IPS DF 19.7 (cell line): Measurements from ENCODE around the gene ZFHX3.
"Not testable (repeated sequence)": the region's sequence is repeated elsewhere in the genome, so short reads cannot be mapped to it uniquely, and the experiment has no call there.

Source experiments
- DNase-seq: peaks from one replicate; pipeline ENCODE4 v3.0.0-alpha.2; 2013; ENCODE audit warnings: low read depth, low spot score

The ZFHX3 gene

GRCh38 chr16:73023752-73024570 is 24.0 kb downstream of the ZFHX3 start:
- DNase-seq = no peak

GRCh38 chr16:73023320-73023719 is 24.6 kb downstream of the ZFHX3 start:
- DNase-seq = no peak

DNA sequence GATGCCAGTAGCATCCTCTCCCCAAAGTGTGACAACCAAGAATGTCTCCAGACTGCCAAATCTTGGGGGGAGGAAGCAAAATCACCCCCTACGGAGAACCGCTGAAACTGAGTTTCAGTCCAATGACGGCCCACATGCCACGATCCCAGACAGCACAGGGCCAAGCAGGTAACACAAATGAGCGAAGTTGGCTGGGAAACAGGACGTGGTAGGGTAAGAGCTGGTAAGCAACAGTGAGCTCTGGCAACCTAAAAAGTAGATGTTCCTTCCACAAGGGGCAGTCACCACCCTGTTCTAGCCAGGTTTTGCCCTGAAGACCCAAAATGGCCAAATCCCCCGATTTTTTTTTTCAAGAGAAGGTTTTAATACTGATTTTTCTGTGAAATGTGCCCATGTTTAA is 25.4 kb downstream of the ZFHX3 start:
- no peak for DNase-seq

DNA sequence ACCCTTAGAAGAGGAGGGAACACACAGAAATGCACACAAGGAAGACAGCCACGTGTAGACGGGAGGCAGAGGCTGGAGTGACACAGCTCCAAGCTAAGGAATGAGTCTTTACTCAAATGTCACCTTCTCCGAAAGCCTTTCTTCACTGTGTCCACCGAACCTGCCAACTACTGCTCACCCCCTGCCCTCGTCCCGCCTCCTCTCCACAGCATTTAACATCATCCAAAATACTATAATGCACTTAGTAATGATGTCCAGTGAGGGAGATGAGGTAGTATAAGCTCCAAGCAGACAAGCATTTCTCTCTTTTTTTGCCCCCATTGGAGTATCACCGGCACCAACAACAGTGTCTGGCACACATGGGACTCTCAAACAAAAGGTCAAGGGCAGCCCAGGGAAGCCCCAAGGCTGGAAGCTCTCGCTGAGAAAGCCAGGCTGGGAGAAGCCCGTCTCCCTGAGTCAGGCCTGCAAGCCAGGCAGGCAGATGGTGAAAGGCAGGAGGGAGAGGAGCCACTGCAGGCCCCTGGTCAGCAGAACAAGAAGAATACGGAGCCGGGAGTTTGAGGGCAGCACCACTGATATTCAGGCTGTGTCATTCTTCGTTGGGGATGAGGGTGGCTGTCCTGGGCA is 25.9 kb downstream of the ZFHX3 start:
- DNase-seq = no peak

DNA sequence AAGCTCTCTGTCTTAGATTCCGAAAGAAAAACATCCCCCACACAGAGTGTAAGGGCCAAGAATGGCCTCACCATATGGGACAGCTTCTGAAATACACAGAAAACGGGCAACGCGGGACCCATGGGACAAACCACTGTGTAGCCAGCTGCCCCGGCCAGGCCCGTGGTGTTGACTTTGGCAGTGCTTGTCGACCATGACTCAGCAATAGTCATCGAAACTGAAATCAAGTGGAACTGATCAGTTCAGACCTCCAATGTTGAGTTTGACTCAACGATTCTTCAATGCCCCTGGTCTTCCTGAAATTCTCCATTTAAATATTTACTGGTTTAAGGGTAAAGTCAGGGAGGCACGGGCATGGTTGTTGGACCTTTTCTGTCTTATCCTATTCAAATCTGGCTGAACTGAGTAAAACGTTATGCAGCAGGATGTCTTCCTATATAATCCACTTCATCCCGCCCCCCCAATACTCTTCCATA is 27.5 kb downstream of the ZFHX3 start:
- no peak for DNase-seq

DNA sequence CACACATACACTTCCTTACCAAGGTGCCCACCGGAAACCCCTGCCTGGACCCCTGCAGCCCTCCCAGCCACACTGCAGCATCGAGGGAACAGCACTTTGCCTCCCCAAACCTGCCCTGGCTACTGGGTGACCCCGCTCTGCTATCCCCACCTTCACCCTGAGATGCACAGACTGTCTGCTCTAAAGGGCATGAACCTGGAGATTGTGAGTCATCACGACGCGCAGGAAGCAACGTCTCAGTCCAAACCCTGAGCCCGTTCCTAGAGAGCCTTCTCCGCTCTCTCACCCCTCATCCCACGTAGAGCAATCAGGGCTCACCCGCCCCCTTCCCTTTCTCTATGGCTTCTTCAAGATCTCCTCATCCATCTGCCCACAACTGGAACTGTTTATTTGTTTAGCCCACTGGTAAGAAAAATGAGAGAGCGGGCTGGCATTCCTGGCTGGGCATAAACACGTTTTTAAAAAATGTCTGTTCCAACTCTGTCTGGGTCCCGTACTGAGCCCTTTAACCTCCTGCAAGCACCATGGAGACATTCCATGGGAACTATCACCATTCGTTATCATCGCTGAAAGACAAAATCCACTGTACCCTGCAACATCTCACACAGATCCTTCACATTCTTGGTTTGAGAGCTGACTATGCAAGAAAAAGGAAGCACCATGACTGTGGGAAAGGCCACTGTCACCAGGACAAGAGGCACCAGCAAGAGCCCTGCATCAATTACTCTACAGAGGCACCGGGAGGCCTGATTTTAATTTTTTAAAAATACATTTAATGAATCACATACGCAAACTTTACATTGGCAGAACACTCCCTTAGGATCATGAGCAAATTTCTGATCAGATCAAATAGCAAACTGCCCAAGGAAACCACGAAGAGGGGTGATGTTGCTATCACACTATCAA is 28.2 kb downstream of the ZFHX3 start:
- no peak for DNase-seq

DNA sequence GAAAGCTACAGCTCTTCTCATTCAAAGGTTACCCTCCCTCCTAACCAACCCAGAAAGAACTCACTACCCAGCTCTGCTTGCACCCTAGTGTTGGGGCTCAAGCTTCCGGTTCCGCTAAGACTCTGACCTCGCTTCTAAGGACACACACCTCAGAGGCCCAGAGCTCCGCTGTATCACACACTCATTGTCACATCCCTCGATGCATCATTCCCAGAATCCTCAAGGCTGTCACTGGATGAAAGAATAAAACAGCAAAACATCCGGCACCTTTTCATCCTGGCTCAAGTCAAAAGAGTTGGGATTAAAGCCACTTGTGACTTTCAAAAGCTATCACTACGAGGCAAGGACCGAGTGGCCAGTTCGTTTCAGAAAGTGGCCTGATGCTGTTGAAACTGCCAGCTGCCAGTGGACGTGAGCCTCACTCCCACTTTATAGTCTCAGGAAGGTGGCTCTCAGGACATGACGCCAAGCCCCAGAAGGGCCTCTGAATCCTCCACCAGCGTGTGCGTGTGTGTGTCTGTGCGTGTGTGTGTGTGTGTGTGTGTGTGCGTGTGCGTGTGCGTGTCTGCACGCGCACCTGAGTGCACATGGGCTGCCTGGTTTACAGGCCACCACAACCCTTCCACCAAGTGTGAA is 29.0 kb downstream of the ZFHX3 start:
- DNase-seq = no peak

GRCh38 chr16:73017321-73017720 is 30.6 kb downstream of the ZFHX3 start:
- no peak for DNase-seq

DNA sequence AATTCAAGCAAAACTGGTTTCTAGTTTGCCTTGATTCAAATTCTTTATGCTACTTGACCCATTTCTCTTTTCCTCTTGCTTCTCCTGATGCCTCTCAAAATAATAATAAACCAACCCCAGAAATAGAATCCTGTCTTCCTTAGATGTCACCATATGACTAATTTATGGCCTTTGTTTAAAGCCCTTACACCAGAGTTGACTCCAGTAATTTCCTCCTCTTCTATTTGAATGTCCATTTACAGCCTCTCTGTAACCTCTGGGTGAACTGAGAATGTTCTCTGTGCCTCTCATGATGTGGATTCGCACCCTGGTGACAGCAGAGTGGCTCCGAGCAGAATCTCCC is 31.5 kb downstream of the ZFHX3 start:
- no peak for DNase-seq

GRCh38 chr16:73015612-73016487 is 32.1 kb downstream of the ZFHX3 start:
- DNase-seq = no peak

DNA sequence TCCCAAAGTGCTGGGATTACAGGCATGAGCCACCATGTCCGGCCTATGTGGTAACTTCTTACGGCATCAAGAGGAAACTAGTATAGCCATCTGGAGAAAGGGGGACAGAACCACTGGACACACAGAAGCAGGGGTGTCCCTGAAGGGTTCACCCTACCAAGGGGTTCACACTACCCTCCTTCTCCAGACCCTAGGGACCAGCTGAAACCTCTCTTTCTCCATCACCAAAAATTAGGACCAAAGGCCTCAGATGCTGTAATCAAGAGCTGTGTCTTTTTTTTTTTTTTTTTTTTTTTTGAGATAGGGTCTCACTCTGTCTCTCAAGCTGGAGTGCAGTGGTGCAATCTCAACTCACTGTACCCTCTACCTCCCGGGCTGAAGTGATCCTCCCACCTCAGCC is 33.2 kb downstream of the ZFHX3 start:
- no peak for DNase-seq

DNA sequence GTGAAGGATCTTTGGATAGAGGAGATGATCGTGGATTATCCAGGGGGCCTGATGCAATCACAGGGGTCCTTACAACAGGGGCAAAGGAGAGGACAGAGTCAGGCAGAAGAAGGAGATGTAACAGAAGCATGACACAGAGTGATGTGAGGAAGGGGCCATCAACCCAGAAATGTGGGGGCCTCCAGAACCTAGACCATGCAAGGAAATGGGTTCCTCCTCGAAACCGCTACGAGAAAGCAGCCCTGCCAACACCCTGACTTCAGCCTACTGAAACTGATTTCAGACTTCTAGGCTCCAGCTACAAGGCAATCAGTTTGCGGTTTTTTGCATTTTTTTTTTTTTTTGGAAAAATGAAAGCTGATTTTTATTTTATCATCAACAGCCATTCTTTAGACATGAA is 34.0 kb downstream of the ZFHX3 start:
- DNase-seq = no peak

DNA sequence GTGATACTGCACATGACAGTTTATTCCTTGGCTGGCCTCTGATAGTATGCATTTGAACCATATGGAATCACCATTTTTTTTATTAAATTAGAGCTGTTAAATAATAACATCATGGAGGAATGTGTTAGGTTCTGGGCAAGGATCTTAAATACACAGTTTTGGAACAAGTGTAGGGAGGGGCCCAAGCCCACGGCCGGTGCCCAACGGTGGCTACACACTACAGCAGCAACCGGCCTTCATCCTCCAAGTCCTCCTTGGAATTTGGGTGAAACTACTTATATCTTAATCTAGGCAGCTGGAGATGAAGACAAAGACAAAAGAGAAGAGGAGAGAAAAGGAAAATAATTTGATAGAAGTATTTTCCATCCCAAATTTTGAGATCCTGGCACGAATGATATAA is 35.6 kb downstream of the ZFHX3 start:
- DNase-seq = no peak

DNA sequence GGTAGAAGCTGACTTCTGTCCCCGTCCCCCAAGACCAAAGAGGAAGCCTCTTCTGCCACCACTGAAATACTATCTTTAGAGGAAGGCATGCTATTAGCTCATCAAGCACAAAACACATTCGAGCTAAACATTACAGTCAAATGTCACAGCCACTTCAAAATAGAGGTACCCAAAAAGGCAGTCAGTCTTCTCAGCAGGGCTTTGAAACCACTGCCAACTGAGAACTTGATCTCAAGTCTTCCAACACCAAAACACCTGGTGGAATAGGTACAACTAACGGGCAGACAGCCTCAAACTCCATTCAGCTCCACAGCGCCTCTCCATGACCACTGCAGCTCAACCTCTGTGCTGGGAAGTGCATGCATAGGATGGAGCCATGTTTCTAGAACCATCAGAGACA is 36.0 kb downstream of the ZFHX3 start:
- no peak for DNase-seq

DNA sequence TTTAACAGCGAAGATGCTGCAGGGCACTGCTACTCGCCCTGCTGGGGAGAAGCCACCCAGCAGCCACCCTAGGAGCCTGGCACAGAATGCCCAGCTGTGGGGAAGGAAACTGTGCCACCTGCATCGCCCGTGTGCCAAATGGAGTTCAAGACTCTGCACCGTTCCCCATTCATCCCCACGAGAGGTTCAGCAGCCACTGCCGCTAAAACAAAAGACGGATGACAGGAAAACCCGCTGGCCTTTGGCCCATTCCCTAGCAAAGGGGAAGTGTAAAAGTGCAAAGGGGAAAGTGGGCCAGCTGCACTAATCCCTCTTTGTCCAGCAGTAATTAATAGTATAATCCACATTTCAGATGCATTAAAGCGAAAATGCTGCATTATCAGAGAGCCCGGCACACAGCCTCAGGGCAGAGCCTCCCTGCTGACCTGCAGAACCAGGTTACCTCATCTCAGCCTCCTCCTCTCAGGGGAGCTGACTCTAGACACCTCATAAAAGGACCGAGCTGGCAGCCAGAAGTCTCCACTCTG is 37.7 kb downstream of the ZFHX3 start:
- no peak for DNase-seq

GRCh38 chr16:73009710-73010109 is 38.2 kb downstream of the ZFHX3 start:
- DNase-seq = not testable (repeated sequence)

GRCh38 chr16:73006026-73006425 is 41.9 kb downstream of the ZFHX3 start:
- no peak for DNase-seq

DNA sequence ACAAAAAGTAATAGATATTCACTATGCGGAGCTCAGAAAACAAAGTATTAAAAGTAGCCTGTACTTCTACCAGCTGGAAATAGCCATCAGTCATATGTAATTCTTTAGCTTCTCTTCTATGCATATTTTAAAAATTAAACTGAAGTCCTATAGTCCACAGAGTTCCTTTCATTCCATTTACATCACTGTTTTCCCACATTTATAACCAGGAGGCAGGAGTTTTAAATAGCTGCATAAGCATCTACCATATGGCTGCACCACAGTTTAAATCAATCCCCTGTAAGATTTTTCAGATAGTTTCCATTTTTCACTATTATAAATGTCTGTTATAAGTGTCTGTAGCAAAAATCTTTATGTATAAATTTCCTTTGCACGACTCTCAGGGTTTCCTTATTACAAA is 45.1 kb downstream of the ZFHX3 start:
- no peak for DNase-seq

DNA sequence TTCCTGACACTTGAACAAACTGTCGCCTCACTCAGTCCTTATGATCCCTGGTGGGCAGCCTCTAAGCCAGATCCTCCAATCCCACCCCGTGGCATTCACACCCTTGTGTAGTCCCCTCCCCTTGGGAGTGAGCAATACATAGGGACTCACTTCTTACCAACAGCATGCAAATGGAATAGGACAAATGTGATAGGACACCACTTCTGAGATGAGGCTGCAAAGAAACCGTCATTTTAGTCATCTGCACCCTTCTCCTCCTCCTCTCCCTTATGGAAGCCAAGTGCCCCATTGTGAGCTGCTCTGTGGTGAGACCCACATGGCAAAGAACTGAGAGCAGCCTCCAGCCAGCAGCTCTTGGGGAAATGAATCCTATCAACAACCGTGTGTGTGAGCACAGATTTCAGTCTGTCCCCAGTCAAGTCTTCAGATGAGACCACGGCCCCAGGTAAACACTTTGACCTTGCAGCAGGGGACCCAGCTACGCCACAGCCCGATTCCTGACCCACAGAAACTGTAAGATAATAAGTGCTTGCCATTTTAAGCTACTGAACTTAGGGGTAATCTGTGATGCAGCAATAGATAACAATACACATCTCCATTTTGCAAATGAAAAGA is 46.9 kb downstream of the ZFHX3 start:
- no peak for DNase-seq
